GM19452 (cell line): Measurements from ENCODE around the gene UPK2.
"Not testable (repeated sequence)": the region's sequence is repeated elsewhere in the genome, so short reads cannot be mapped to it uniquely, and the experiment has no call there.

ENCODE experiments used
- ATAC-seq: cut with Tn5 transposase; IDR thresholded peaks from one replicate; pipeline ENCODE4 v1.9.1; 2021; ENCODE audit not compliant: unreplicated experiment

The UPK2 gene

DNA sequence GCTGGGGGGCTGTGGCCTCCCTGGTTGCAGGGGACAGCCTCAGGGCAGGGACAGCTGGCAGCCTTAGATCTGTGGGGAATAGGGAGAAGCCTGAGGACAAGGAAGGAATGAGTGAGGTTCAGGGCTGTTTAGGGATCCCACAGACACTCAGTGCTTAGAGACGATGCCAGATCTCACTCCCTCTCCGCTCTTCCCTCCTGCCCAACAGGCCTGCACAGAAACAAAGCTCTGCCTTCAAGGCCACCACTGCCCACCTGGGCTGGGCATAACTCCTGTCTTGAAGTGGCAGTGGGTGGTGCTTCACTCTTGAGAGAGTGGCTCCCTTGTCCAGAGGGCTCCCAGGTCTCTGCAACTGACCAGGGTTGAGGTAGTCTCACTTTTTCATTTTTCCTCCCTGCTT lies 28.7 kb downstream of the UPK2 start:
- ATAC-seq, result no peak

- no peak for ATAC-seq
These were observed 32.2 kb downstream of the UPK2 start for GRCh38 chr11:118988280-118988679.

GRCh38 chr11:118991486-118992038 lies 35.5 kb downstream of the UPK2 start:
- ATAC-seq, result not testable (repeated sequence)

DNA sequence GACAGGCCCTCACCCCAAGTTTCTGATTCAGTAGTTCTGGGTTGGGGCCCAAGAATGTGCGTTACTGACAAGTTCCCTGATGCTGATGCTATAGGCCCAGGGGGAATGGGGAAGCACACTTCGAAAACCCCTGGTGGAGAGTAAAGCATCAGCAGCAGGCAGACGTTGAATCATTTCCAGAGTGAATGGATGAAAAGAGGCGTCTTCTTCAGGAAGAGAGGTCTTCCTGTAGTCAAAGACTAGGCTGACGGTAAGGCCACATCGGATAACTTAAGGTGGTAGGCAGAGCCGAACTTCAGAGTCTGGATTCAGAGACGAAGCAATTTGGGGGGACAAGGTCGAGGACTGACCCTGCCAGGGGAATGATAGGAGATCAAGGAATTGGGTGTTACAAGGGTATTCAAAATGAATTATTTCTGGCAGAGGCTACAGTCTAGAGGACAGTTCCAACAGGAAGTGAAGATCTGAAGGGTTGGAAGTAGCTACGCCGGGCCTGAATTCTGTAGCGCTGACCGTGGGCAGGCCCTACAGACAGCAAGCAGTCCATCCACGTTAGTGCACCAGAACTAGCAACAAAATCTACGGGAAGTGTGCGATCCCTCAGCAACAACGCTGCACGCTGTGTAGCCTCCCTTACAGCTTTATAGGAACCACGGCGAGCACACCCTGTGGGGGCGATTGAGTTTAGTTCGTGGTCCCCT lies 41.0 kb downstream of the UPK2 start:
- ATAC-seq, result no peak

DNA sequence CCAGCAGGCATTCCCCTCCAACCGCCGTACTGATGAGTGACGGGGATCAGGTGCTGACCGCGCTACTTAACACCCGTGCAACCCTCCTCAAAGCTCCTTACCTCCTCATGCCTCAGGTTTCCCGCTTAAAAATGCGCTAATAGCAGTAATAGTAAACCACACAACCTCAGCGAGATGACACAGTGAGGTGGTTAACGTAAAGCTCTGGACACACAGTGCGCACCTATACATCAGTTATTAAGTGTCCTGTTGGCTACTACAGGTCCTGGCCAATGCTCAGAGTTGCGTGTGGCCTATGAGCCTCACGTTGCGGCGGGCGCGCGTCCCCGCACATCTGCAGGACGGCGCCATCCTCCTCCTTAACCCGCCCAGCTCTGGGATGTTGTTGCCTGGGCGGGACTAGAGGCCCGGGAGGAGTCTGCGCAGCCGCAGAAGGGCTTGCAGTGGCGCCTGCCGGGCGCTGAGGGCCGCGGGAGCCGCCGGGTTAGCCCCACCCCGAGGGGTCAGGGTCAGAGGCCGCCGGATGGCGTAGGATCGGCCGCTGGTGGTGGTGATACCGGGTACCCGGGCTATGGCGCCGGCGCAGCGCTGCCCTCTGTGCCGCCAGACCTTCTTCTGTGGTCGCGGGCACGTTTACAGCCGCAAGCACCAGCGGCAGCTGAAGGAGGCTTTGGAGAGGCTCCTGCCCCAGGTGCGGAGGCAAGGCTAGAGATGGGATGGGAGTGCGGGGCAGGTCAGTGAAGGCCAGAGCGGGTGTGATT lies 41.7 kb downstream of the UPK2 start, which contains the start of gene CENATAC:
Gene CENATAC (plus strand): TSS at position 512 of the 761 bp plus-strand sequence. CDS start 60 bp downstream, at position 572.
- ATAC-seq, result peak; percentile 89

GRCh38 chr11:118998388-118998717 lies 42.3 kb downstream of the UPK2 start:
- no peak for ATAC-seq

DNA sequence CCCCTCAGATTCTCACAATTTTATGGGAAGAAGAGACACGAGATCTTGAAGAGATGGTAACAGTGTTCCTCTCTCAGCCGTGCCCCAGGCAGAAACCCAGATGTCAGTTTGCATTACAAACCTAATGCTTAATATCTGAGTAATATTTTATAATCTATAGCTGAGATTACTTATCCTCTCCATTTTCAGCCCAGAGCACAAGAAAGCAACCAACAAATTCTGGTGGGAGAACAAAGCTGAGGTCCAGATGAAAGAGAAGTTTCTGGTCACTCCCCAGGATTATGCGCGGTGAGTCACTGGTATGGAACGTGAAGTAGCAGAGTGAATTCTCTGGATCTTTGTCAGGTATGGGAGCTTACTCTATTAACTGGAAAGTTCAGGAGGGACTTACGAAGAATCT lies 42.7 kb downstream of the UPK2 start:
- no peak for ATAC-seq

DNA sequence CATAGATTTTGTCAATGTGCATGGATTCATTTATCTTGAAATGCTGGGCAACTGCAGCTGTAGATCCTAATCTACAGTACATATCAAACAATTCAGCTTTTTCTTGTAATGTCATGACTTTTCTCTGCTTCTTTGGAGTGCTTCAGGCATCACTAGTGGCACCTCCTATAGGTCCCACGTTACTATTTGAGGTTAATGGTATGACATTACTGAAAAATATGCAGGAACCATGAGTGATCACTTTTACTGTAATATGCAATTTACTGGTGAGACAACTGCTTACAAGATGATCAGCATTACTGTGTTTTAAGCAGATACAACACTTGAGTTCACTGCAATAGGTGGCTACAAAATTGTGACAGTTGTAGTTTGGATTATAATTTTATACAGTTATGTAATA lies 44.8 kb downstream of the UPK2 start:
- ATAC-seq, result no peak

- ATAC-seq, result no peak
These were observed 50.6 kb downstream of the UPK2 start for GRCh38 chr11:119006656-119007055.
